Tibial artery (tissue), 4 donors: ENCODE measurements around the gene NRROS.

Source experiments
- DNase-seq, 2 donors: peaks; one replicate each; pipeline ENCODE4 v3.0.0-alpha.2; 2019
- H3K27ac ChIP-seq, 2 donors: fragments of 200-600 bp; sonication (generic) in 1 of 2; 1 replicate in 1 of 2; 2 replicates in 1 of 2; pipeline ENCODE4 v1.5.1; 2018 to 2019; ENCODE audit warnings: mild to moderate bottlenecking in 1 of 2
- H3K27me3 ChIP-seq, 2 donors: fragments of 200-600 bp; sonication (generic) in 1 of 2; one replicate each; pipeline versions ENCODE4 v1.5.1 to v1.6.0; 2016 to 2019
- H3K36me3 ChIP-seq, 3 donors: fragments of 200-600 bp; sonication (generic) in 2 of 3; one replicate each; pipeline ENCODE4 v1.5.1; 2016 to 2019; ENCODE audit warnings: mild to moderate bottlenecking in 2 of 3
- H3K4me1 ChIP-seq, 4 donors: fragments of 200-600 bp; sonication (generic) in 2 of 4; 1 replicate in 3 of 4; 2 replicates in 1 of 4; pipeline ENCODE4 v1.5.1; 2016 to 2019
- H3K4me3 ChIP-seq, 2 donors: fragments of 200-600 bp; sonication (generic) in 1 of 2; 1 replicate in 1 of 2; 2 replicates in 1 of 2; pipeline ENCODE4 v1.5.1; 2018 to 2019; ENCODE audit warnings: mild to moderate bottlenecking in 2 of 2
- H3K9me3 ChIP-seq, 3 donors: fragments of 200-600 bp; sonication (generic) in 1 of 3; one replicate each; pipeline ENCODE4 v1.5.1; 2016 to 2019
- intact Hi-C: fragments of 100-400 bp; cut with DNase I; formaldehyde crosslinking; loops from one replicate; pipeline ENCODE4 v1.15.0; 2023; ENCODE audit warnings: low total_unique reads
- TF ChIP-seq, protein P1 (sequence below), 2 experiments: fragments of 200-600 bp in 1 of 2; fragments of 450-650 bp in 1 of 2; IDR thresholded peaks; one replicate each; pipeline ENCODE4 v1.5.1; 2017 to 2019; ENCODE audit warnings: antibody characterized with exemption in 2 of 2, mild to moderate bottlenecking in 1 of 2, moderate library complexity in 1 of 2

The NRROS gene

DNA sequence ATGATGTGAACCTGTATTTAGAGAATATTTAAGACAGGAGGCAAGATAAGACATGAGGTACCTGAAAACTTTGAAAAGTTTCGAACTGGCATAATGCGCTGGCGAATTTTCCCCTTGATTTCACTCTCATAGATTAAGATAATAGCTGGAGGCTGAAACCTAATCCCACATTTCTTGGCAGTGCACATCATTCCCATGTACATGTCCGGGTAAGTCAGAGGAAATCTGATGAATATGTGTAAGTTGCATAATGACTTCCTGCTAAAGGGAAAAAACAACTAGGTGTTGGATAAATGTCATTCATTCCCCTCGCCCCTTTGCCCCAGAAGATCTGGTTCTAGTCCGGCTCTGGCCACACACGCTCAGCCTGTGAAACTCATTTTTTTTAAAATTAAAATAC lies 69.0 kb downstream of the NRROS start:
- TF ChIP-seq, protein P1, sequence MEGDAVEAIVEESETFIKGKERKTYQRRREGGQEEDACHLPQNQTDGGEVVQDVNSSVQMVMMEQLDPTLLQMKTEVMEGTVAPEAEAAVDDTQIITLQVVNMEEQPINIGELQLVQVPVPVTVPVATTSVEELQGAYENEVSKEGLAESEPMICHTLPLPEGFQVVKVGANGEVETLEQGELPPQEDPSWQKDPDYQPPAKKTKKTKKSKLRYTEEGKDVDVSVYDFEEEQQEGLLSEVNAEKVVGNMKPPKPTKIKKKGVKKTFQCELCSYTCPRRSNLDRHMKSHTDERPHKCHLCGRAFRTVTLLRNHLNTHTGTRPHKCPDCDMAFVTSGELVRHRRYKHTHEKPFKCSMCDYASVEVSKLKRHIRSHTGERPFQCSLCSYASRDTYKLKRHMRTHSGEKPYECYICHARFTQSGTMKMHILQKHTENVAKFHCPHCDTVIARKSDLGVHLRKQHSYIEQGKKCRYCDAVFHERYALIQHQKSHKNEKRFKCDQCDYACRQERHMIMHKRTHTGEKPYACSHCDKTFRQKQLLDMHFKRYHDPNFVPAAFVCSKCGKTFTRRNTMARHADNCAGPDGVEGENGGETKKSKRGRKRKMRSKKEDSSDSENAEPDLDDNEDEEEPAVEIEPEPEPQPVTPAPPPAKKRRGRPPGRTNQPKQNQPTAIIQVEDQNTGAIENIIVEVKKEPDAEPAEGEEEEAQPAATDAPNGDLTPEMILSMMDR (IDR thresholded peaks at IDR 0.05) = no peak
- no peaks in the 10 kb centered on the region for H3K9me3 ChIP-seq

More for the DNA sequence above, 69.0 kb downstream of the NRROS start:
- no peak for DNase-seq
- peaks cover 0 to 14% (median 10%) of the 10 kb centered on the region in 4 donors for H3K4me1 ChIP-seq
- H3K27me3 ChIP-seq = no peaks in the 10 kb centered on the region
- H3K36me3 ChIP-seq = no peaks in the 10 kb centered on the region
- no peak overlapping the region for H3K27ac ChIP-seq
- H3K4me3 ChIP-seq = no peak overlapping the region
- intact Hi-C loops = no loop called here
